HPDE6-E6E7 (cell line): ENCODE data around the gene HSPA1B.
"Not testable (repeated sequence)": the region's sequence is repeated elsewhere in the genome, so short reads cannot be mapped to it uniquely, and the experiment has no call there.

Source experiments
- DNase-seq: peaks from one replicate; pipeline ENCODE4 v3.0.0; 2011; ENCODE audit warnings: missing footprints; ENCODE audit errors: extremely low spot score

HSPA1B gene

GRCh38 chr6:31858707-31859106 lies 31.2 kb downstream of the HSPA1B start:
- DNase-seq: no peak

GRCh38 chr6:31859923-31860322 lies 32.4 kb downstream of the HSPA1B start:
- no peak for DNase-seq

DNA sequence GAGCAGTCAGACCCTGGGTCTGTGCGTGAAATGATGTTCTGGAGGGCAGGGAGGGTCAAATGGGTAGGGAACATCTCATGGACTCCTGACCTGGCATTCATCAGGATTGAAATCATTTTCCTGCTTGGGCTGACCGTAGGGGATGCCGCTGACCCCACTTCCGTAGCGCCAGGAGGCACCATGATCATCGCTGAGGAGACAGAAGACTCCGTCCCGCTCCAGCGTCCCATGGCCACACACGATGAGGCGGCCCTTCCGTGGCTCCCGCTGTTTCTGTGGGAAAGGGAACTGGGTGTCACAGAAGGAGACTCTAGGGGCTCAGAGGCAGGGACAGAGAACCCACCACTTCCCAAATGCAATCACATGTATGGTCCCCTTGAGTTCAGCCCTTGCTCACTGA lies 32.8 kb downstream of the HSPA1B start:
- no peak for DNase-seq

DNA sequence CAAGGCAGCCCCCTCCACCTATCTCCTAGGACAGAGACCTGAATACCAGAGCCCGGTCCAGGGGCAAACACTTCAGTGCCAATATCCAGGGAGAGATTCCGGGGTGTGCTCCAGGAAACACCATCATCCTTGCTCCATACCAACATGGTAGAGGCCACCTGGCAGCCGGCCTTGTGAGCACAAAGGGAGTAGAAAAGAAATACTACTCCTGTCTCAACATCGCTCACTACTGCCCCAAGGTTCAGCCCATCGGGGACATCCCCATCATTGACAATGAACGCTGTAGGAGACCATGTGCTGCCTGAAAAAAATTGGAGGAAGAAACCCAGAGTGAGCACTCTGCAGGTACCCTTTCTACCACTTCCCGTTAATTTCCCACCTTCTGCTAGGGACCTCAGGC lies 33.6 kb downstream of the HSPA1B start:
- no peak for DNase-seq

GRCh38 chr6:31861919-31862343 lies 34.4 kb downstream of the HSPA1B start:
- DNase-seq: no peak

DNA sequence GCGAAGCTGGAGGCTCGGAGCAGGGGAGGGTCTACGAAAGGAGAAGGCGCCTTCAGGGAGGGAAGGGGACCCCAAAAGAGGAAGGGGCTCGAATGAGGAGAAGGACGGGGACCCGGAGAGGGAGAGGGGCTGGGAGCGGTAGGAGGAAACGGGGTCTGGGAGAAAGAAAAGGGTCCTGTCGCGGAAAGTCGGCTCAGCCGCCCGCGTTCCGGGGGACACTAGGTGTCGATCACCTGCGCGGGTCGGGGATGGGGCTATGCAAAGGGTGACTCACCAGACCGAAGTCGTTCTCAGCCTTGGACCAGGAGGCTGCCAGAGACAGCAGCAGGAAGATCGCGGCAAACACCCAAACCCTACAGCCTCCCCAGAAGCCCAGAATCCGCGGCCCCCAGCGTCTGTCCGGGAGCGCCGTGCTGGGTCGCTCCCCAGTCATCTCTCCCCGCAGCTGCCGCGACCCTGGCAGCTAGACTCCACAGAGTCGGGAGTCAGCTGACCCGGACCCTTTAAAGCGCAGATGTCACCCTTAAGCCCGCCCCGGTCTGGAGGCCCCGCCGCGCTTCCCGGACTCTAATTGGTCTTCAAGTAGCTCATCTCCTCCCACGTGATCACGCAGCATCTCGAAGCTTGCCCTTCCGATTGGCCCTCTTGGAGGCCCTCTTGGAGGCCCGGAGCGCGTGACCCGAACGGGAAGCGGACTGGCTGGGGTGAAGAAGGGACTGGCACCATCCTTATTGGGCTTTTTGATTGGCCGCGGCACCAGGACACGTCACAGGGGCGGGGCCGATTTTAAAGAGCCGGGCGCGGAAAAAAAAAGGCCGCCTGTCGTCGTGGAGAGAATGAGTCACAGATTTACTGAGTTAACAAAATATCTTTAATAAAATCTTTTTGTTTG lies 35.1 kb downstream of the HSPA1B start, which contains the start of gene NEU1:
Gene NEU1, minus strand, starts transcription at position 478 of the 892 bp plus-strand sequence. Its CDS starts 45 bp downstream, at position 433.
- peak; percentile 100 for DNase-seq

DNA sequence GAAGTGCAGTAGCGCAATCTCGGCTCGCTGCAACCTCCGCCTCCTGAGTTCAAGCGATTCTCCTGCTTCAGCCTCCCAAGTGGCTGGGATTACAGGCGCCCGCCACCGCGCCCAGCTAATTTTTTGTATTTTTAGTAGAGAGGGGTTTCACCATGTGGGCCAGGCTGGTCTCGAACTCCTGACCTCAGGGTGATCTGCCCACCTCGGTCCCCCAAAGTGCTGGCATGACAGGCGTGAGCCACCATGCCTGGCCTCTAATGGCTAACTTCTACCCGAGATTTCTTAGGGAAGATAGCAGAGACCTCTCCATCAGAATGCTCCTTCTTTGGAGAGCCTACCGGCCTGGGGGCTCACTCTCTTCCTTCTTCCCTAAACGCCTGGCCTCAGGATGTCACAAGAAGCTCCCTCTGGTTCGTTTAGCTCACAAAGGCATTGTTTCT lies 36.6 kb downstream of the HSPA1B start:
- not testable (repeated sequence) for DNase-seq

DNA sequence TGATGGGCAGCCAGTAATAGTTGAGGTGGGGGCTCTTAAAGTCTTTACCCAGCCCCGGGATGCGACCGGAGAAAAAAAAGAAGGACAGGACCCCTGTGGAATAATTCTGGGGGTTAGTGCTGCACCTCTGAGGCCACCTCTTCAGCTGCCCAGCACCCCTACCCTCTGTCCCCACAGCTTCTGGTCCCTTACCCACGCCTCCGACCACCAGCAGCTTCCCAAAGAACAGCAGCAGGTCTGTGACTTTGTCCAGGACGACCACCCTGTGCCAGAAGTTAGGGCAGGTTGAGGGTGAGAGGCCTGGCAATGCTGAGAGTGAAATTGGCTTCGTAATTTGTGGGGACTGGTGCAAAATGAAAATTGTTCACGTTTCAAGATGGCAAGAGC lies 37.3 kb downstream of the HSPA1B start:
- no peak for DNase-seq

- DNase-seq: no peak
Measured at GRCh38 chr6:31865205-31866118, 37.9 kb downstream of the HSPA1B start.

DNA sequence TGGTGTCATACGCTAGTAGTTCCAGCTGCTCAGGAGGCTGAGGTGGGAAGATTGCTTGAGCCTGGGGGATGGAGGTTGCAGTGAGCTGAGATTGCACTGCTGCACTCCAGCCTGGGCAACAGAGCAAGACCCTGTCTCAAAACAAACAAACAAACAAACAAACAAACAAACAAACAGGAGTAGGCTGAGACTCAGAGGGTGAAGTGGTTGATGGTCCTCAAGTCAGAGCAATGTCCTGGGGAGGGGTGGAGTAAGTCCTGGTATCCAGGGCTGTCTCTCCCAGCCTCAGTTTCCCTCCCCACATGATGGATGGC lies 41.1 kb downstream of the HSPA1B start:
- DNase-seq: not testable (repeated sequence)

DNA sequence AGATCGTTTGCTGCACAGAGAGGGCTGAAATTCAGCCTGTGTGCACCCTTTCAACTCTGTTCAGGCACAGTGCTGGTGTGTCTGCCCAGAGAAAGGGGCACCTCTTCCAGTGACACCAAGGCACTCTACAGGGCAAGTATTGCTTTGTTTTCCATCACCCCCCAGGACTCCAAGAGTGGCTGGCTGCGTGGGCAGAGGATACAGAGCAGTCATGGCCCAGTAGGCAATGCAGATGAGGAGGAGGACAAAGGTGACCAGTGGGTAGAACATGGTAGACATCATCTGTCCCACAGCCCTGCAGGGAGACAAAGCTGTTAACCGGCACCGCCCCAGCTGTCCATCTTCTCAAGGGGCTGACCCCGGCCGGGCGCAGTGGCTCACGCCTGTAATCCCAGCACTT lies 41.8 kb downstream of the HSPA1B start:
- no peak for DNase-seq

DNA sequence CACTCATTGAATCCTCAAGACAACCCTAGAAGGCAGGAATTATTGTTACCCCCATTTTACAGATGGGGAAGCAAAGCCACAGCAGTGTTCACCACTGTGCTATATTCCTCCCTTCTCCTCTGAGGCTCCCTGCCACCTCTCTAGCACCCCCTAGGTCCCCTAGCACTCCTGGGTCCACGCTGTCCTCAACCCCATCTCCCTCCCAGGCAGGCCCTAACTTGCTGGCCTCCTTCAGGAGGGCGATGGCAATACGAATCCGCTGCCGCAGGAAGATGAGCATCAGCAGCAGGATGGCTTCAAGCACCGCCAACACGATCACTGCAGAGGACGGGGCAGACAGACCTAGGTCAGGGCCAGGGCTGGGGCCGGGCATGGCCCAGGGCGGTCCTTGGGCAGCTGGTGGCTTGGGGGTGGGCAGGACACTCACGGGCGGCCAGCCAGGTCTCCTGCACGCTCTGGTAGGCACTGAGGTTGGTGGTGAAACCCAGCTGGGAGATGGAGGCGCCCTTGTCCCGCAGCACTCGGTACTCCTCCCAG lies 42.9 kb downstream of the HSPA1B start:
- DNase-seq: no peak

DNA sequence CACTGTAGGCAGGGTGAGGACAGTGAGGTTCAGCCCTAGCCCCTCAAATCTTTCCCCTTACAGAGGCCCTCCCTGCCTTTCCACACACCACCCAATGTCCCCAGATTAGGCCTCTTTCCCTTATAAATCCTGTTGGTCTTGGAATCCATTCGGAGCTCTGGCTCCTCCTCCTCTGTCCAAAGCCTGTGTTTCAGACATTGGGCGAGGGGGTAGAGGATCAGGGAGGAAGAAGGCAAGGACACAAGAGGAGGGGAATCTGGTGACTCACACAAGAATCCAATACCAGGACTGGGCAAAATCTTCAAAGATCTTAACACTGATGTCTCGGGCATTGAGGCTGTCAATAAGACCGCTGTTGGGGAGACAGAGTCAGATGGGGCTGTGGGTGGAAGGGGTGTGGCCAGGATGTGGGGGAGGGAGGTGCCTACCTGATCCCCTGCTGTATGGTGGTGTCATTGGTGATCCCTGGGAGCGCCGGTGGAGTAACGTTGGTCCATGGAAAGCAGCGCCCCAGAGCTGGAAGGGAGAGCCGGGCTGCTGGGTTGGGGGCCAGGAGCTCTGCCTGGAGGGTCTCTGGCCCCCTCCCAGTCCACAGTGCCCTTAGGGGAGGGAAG lies 43.6 kb downstream of the HSPA1B start:
- DNase-seq: no peak

GRCh38 chr6:31874084-31874670 lies 46.6 kb downstream of the HSPA1B start:
- no peak for DNase-seq

- DNase-seq: no peak
Measured at GRCh38 chr6:31874836-31875572, 47.5 kb downstream of the HSPA1B start.

GRCh38 chr6:31875877-31876276 lies 48.3 kb downstream of the HSPA1B start:
- no peak for DNase-seq

DNA sequence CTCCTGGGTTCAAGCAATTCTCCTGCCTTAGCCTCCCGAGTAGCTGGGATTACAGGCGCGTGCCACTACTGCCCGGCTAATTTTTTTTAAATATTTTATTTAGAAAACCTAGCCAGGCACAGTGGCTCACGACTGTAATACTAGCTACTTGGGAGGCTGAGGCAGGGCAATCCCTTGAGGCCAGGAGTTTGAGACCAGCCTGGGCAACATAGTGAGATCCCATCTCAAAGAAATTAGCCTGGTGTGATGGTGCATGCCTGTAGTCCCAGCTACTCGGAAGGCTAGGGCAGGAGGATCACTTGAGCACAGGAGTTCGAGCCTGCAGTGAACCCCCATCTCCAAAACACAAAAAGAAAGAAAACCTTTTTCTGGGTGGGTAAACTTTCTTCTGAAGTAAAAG lies 48.8 kb downstream of the HSPA1B start:
- no peak for DNase-seq

DNA sequence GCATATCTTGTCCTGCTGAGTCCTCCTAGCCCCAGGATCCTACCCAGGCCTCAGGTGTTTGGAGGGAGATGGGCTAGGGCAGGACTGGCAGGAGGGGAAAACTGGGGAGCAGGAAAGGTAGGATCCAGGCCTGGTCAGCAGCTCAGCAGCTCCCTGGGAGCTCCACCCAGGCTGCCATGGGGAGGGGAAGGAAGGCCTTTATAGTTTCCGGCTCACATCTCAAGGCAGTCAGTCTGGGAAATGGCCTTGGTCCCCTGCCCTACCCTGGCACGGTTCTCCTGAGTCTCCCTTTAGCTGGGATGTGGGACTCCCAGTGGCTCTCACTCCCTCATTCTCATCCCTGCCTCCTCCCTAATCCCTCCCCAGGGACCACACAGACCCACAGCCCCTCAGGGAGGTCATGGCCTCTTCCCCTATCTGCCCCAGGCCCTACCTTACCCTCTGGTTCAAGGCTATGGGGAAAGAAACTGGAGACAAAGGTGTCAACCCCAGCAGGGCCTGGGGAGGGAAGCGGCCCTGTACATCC lies 49.6 kb downstream of the HSPA1B start:
- DNase-seq: no peak

- no peak for DNase-seq
Measured at GRCh38 chr6:31877651-31878161, 50.2 kb downstream of the HSPA1B start.

DNA sequence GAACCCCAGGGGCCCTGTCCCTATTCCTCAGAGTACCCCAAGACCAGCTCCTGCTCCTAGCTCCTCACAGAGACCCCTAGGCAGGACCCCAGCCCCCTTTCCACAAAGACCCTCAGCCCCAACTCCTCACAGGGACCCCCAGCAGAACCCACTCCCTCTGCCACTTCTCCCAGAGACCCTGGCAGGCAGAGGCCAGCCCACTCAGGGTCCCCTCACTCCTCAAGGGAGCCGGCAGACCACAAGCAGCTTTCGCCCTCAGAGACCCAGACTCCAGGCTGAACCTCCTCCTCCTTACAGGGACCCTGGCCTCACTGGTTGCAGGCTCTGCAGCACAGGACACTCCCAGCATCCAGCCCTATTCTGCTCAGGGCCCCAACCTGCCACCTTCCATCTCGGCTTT lies 50.7 kb downstream of the HSPA1B start:
- DNase-seq: no peak
